K562 (cell line): ENCODE data around the gene DMAC2. TPM values are rescaled to one million over a fixed set of nuclear protein-coding genes. Genes with fewer than 3 reads are reported as not detected.

Experiments used
- ATF6 ChIP-seq: sonication (generic); formaldehyde crosslinking; IDR thresholded peaks from 2 replicates; pipeline ENCODE4 v1.4.0; 2020; ENCODE audit warnings: mild to moderate bottlenecking, missing genetic modification reagents
- FOSL1 ChIP-seq: fragments of 200-800 bp; sonication (Bioruptor generic); conservative IDR thresholded peaks from 2 replicates; pipeline ENCODE4 v1.6.1; 2016; ENCODE audit warnings: missing genetic modification characterization, missing compliant biosample characterization
- GTF2E2 ChIP-seq: fragments of 200-800 bp; sonication (Bioruptor generic); IDR thresholded peaks from 2 replicates; pipeline ENCODE4 v1.6.1; 2016; ENCODE audit warnings: missing genetic modification characterization, missing compliant biosample characterization
- MXI1 ChIP-seq: IDR thresholded peaks from 2 replicates; pipeline ENCODE4 v1.6.1; 2011; ENCODE audit warnings: low read depth, mild to moderate bottlenecking, improper control_type of control experiment, low read length
- PHB ChIP-seq: fragments of 250-450 bp; sonication (Bioruptor Pico); IDR thresholded peaks from 2 replicates; pipeline ENCODE4 v1.5.0; 2021
- RBM25 ChIP-seq: fragments of 200-400 bp; formaldehyde crosslinking; IDR thresholded peaks from 2 replicates; pipeline ENCODE4 v1.6.1; 2018; ENCODE audit warnings: low read length, low read depth, moderate library complexity; ENCODE audit not compliant: severe bottlenecking
- YY1 ChIP-seq, 3 experiments: IDR thresholded peaks; 2 replicates each; pipeline ENCODE4 v1.6.1; 2011; ENCODE audit warnings: low read length in 2 of 3, mild to moderate bottlenecking in 2 of 3, moderate library complexity in 2 of 3, borderline replicate concordance in 1 of 3, control low read depth in 1 of 3, low read depth in 1 of 3; ENCODE audit not compliant: insufficient read depth in 3 of 3, insufficient replicate concordance in 2 of 3, control insufficient read depth in 1 of 3, insufficient read length in 1 of 3; ENCODE audit errors: extremely low read depth in 1 of 3
- polyA plus RNA-seq, 8 experiments: library from polyadenylated mRNA; depleted of rRNA in 4 of 8; stranded (reverse) in 5 of 8; unstranded in 3 of 8; fragments of >200 nt; fragmentation: Nextera tagmentation in 2 of 8; fragmentation: Illumina TruSeq in 1 of 8; extraction: Ambion mirVana in 2 of 8; extraction: Trizol in 1 of 8; gene quantifications; 2 replicates each; pipeline versions ENCODE4 v1.2.1 to v1.2.3, GENCODE V29; 2011 to 2014; ENCODE audit warnings: inconsistent platforms in 1 of 8, missing spikeins in 1 of 8
- total RNA-seq, 7 experiments: library from RNA; depleted of rRNA in 6 of 7; stranded (reverse); fragments of >200 nt in 6 of 7; fragmentation: Illumina TruSeq in 2 of 7; extraction: Trizol in 2 of 7; gene quantifications; 2 replicates each; pipeline versions ENCODE4 v1.2.1 to v1.2.3, GENCODE V29; 2011 to 2021; ENCODE audit warnings: low replicate concordance in 1 of 7
- TF ChIP-seq, protein P1 (sequence below): fragments of 450-650 bp; formaldehyde crosslinking; IDR thresholded peaks from 2 replicates; pipeline ENCODE4 v1.4.0; 2020; ENCODE audit warnings: mild to moderate bottlenecking, mixed read lengths
- TF ChIP-seq, protein P2 (sequence below), 2 experiments: fragments of 450-650 bp; IDR thresholded peaks; 2 replicates each; pipeline ENCODE4 v1.6.1; 2018; ENCODE audit warnings: mild to moderate bottlenecking in 2 of 2, low read depth in 1 of 2; ENCODE audit not compliant: partially characterized antibody in 2 of 2

DMAC2 gene
- total and polyA plus RNA-seq, 9 of the 15 experiments (the other 6 are each of a cell fraction or from before 2014, with no cell fraction given), result 12.9 to 61.2 (median 43.1) TPM

DNA sequence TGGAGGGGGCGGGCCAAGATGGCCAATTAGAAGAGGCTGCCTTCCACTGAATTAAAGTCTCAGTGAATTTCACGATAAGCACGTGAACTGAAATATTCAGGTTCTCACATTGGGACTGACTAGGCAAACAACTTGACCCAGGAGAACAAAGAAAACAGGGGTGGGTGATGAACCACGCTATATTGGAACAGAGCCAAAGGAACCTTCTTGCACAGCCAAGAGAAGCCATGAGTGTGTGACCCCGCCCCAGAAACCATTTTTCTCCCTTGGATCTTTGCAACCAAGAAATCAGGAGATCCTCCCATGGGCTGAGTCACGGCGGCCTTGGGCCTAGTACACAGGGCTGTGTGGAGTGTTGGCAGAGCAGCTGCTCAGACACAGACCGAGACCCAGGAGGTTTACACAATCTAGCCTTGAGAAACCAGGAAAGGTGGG is 40.1 kb upstream of the DMAC2 start (continued):
- TF ChIP-seq RBM25, result no peak
- TF ChIP-seq FOSL1 (tag), result peak; percentile 82
- TF ChIP-seq ATF6 (CRISPR knock-in tag), result no peak
- no peak for TF ChIP-seq GTF2E2 (tag)
- TF ChIP-seq, protein P1, sequence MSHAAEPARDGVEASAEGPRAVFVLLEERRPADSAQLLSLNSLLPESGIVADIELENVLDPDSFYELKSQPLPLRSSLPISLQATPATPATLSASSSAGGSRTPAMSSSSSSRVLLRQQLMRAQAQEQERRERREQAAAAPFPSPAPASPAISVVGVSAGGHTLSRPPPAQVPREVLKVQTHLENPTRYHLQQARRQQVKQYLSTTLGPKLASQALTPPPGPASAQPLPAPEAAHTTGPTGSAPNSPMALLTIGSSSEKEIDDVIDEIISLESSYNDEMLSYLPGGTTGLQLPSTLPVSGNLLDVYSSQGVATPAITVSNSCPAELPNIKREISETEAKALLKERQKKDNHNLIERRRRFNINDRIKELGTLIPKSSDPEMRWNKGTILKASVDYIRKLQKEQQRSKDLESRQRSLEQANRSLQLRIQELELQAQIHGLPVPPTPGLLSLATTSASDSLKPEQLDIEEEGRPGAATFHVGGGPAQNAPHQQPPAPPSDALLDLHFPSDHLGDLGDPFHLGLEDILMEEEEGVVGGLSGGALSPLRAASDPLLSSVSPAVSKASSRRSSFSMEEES (CRISPR knock-in tag), result no peak
- TF ChIP-seq YY1 (IDR thresholded peaks at IDR 0.05; ENCODE audit: borderline replicate concordance in 1 of 3, control insufficient read depth in 1 of 3, extremely low read depth in 1 of 3, insufficient read depth in 3 of 3, insufficient read length in 1 of 3, insufficient replicate concordance in 2 of 3, low read depth in 1 of 3, low read length in 2 of 3), result peak in 1 of 3 experiments; percentile 64
- TF ChIP-seq, protein P2, sequence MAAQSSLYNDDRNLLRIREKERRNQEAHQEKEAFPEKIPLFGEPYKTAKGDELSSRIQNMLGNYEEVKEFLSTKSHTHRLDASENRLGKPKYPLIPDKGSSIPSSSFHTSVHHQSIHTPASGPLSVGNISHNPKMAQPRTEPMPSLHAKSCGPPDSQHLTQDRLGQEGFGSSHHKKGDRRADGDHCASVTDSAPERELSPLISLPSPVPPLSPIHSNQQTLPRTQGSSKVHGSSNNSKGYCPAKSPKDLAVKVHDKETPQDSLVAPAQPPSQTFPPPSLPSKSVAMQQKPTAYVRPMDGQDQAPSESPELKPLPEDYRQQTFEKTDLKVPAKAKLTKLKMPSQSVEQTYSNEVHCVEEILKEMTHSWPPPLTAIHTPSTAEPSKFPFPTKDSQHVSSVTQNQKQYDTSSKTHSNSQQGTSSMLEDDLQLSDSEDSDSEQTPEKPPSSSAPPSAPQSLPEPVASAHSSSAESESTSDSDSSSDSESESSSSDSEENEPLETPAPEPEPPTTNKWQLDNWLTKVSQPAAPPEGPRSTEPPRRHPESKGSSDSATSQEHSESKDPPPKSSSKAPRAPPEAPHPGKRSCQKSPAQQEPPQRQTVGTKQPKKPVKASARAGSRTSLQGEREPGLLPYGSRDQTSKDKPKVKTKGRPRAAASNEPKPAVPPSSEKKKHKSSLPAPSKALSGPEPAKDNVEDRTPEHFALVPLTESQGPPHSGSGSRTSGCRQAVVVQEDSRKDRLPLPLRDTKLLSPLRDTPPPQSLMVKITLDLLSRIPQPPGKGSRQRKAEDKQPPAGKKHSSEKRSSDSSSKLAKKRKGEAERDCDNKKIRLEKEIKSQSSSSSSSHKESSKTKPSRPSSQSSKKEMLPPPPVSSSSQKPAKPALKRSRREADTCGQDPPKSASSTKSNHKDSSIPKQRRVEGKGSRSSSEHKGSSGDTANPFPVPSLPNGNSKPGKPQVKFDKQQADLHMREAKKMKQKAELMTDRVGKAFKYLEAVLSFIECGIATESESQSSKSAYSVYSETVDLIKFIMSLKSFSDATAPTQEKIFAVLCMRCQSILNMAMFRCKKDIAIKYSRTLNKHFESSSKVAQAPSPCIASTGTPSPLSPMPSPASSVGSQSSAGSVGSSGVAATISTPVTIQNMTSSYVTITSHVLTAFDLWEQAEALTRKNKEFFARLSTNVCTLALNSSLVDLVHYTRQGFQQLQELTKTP (IDR thresholded peaks at IDR 0.05; ENCODE audit: low read depth in 1 of 2, partially characterized antibody in 2 of 2), result no peak
- TF ChIP-seq PHB, result no peak
- no peak for TF ChIP-seq MXI1
